Measurements from ENCODE around the gene F2RL2.

DNA sequence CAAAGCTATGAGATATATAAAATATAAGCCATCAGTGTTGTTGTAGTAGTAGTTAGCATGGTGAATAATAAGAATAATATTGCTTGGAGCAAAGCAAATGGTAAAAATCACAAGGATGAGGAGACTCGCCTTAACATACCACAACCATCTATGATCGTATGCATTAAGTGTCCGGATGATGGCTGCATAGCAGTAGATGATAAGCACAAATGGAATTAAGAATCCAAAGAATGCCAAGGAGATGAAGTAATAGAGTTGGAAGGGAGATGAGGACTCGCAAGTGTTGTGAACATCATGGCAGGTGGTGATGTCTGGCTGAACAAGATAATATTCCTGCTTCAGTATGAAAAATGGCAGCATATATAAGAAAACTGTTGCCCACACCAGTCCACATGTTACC lies 5.5 kb downstream of the F2RL2 start:
- TF ChIP-seq, protein P1, sequence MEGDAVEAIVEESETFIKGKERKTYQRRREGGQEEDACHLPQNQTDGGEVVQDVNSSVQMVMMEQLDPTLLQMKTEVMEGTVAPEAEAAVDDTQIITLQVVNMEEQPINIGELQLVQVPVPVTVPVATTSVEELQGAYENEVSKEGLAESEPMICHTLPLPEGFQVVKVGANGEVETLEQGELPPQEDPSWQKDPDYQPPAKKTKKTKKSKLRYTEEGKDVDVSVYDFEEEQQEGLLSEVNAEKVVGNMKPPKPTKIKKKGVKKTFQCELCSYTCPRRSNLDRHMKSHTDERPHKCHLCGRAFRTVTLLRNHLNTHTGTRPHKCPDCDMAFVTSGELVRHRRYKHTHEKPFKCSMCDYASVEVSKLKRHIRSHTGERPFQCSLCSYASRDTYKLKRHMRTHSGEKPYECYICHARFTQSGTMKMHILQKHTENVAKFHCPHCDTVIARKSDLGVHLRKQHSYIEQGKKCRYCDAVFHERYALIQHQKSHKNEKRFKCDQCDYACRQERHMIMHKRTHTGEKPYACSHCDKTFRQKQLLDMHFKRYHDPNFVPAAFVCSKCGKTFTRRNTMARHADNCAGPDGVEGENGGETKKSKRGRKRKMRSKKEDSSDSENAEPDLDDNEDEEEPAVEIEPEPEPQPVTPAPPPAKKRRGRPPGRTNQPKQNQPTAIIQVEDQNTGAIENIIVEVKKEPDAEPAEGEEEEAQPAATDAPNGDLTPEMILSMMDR (conservative IDR thresholded peaks at IDR 0.05 in 1 of 2, IDR thresholded peaks at IDR 0.05 in 1 of 2; ENCODE audit: extremely low read depth in 1 of 2, insufficient read depth in 1 of 2, low read depth in 1 of 2, low read length in 2 of 2): no peak
- no peak for TF ChIP-seq EZH2 (IDR thresholded peaks at IDR 0.05; ENCODE audit: borderline replicate concordance, low read length)
